Ovary (tissue), 3 donors: ENCODE results near the gene RFC4.

Source experiments
- POLR2A ChIP-seq: fragments of 450-650 bp; IDR thresholded peaks from one replicate; pipeline ENCODE4 v1.6.1; 2017; ENCODE audit warnings: antibody characterized with exemption, mild to moderate bottlenecking, moderate library complexity
- TF ChIP-seq, protein P1 (sequence below), 3 donors: fragments of 450-650 bp in 2 of 3; fragments of 200-600 bp in 1 of 3; IDR thresholded peaks; one replicate each; pipeline versions ENCODE4 v1.5.1 to v1.8.0; 2016 to 2022; ENCODE audit warnings: antibody characterized with exemption in 3 of 3, mild to moderate bottlenecking in 1 of 3
- donor health status: DM: no; HTN: no; CAD: no.

DNA sequence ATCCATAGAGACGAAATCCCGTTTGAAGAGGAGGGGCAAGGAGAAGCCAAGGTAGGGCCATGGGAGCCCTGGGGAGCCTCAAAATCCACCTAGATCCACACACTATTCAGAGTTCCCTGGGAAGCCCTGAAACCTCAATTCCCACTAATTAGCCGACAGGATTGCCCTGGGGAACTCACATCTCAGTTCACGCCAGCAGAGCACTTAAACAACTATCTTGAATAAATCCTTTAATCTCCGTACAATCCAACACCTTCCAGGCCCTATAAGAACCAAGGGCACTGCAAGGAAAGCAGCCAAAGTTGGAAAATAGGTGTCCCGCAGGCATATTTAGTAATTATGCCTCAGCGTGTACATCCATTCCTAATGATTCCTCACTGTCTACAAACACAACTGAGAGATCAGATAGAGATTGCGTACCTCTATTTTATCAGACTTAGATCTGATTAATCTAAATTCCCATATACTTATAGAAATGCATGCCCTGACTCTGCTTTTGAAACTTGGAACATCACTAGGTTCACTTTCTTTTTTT is 48.5 kb downstream of the RFC4 start:
- TF ChIP-seq, protein P1, sequence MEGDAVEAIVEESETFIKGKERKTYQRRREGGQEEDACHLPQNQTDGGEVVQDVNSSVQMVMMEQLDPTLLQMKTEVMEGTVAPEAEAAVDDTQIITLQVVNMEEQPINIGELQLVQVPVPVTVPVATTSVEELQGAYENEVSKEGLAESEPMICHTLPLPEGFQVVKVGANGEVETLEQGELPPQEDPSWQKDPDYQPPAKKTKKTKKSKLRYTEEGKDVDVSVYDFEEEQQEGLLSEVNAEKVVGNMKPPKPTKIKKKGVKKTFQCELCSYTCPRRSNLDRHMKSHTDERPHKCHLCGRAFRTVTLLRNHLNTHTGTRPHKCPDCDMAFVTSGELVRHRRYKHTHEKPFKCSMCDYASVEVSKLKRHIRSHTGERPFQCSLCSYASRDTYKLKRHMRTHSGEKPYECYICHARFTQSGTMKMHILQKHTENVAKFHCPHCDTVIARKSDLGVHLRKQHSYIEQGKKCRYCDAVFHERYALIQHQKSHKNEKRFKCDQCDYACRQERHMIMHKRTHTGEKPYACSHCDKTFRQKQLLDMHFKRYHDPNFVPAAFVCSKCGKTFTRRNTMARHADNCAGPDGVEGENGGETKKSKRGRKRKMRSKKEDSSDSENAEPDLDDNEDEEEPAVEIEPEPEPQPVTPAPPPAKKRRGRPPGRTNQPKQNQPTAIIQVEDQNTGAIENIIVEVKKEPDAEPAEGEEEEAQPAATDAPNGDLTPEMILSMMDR (IDR thresholded peaks at IDR 0.05), result no peak
- TF ChIP-seq POLR2A, result no peak
